ENCODE measurements around the gene VSNL1.

- TF ChIP-seq CTCF (conservative IDR thresholded peaks at IDR 0.05 in 1 of 2, IDR thresholded peaks at IDR 0.05 in 1 of 2; ENCODE audit: extremely low read depth in 1 of 2, insufficient read depth in 1 of 2, low read depth in 1 of 2, low read length in 2 of 2): no peak
- TF ChIP-seq EZH2 (IDR thresholded peaks at IDR 0.05; ENCODE audit: borderline replicate concordance, low read length): no peak
These were observed 86.5 kb downstream of the VSNL1 start for GRCh38 chr2:17626986-17627385.
